K562 (cell line): ENCODE measurements around the gene EEFSEC. TPM values are rescaled to one million over a fixed set of nuclear protein-coding genes. Genes with fewer than 3 reads are reported as not detected.

Experiments
- ADNP ChIP-seq: fragments of 200-800 bp; sonication (Bioruptor generic); IDR thresholded peaks from 2 replicates; pipeline ENCODE4 v1.6.1; 2016; ENCODE audit warnings: missing genetic modification characterization, missing compliant biosample characterization
- BDP1 ChIP-seq: IDR thresholded peaks from 3 replicates; pipeline ENCODE4 v1.6.1; 2011; ENCODE audit not compliant: insufficient read length, insufficient read depth
- CTBP1 ChIP-seq: fragments of 450-650 bp; IDR thresholded peaks from 2 replicates; pipeline ENCODE4 v1.6.1; 2016; ENCODE audit warnings: borderline replicate concordance
- EP400 ChIP-seq: fragments of 450-650 bp; IDR thresholded peaks from 2 replicates; pipeline ENCODE4 v1.6.1; 2017; ENCODE audit warnings: antibody characterized with exemption, mild to moderate bottlenecking, moderate library complexity
- KLF13 ChIP-seq: fragments of 450-650 bp; IDR thresholded peaks from 2 replicates; pipeline ENCODE4 v1.6.1; 2016; ENCODE audit warnings: missing genetic modification characterization, low read depth, mild to moderate bottlenecking, missing compliant biosample characterization, moderate library complexity, borderline replicate concordance
- NR2C2 ChIP-seq, 2 experiments: fragments of 200-800 bp in 1 of 2; sonication (Bioruptor generic) in 1 of 2; sonication (generic) in 1 of 2; formaldehyde crosslinking in 1 of 2; IDR thresholded peaks; 2 replicates each; pipeline versions ENCODE4 v1.6.1 to v1.8.0; 2016 to 2022; ENCODE audit warnings: mild to moderate bottlenecking in 1 of 2, missing compliant biosample characterization in 1 of 2, missing genetic modification characterization in 1 of 2, missing genetic modification reagents in 1 of 2
- SMARCA5 ChIP-seq: fragments of 450-650 bp; IDR thresholded peaks from 2 replicates; pipeline ENCODE4 v1.6.1; 2016
- ZBTB17 ChIP-seq: fragments of 450-650 bp; formaldehyde crosslinking; IDR thresholded peaks from 2 replicates; pipeline ENCODE4 v1.4.0; 2020; ENCODE audit warnings: mild to moderate bottlenecking
- ZBTB8A ChIP-seq: fragments of 450-650 bp; IDR thresholded peaks from 2 replicates; pipeline ENCODE4 v1.6.1; 2018; ENCODE audit warnings: mild to moderate bottlenecking, moderate library complexity; ENCODE audit not compliant: partially characterized antibody
- ZNF134 ChIP-seq: fragments of 250-450 bp; sonication (Bioruptor Pico); conservative IDR thresholded peaks from 2 replicates; pipeline ENCODE4 v1.4.0; 2020
- ZNF197 ChIP-seq: fragments of 200-800 bp; sonication (Bioruptor generic); IDR thresholded peaks from 2 replicates; pipeline ENCODE4 v1.6.1; 2016; ENCODE audit warnings: low read depth, missing genetic modification characterization, missing compliant biosample characterization
- ZNF644 ChIP-seq: fragments of 200-800 bp; sonication (Bioruptor generic); IDR thresholded peaks from 2 replicates; pipeline ENCODE4 v1.6.1; 2016; ENCODE audit warnings: low read depth, missing genetic modification characterization, missing compliant biosample characterization
- ZNF699 ChIP-seq: fragments of 250-450 bp; sonication (Bioruptor Pico); IDR thresholded peaks from 2 replicates; pipeline ENCODE4 v1.8.0; 2021; ENCODE audit warnings: mild to moderate bottlenecking, moderate library complexity; ENCODE audit not compliant: insufficient replicate concordance
- ZNF766 ChIP-seq: fragments of 200-800 bp; sonication (Bioruptor generic); conservative IDR thresholded peaks from 2 replicates; pipeline ENCODE4 v1.6.1; 2016; ENCODE audit warnings: missing genetic modification characterization, missing compliant biosample characterization
- polyA plus RNA-seq, 8 experiments: library from polyadenylated mRNA; depleted of rRNA in 4 of 8; stranded (reverse) in 5 of 8; unstranded in 3 of 8; fragments of >200 nt; fragmentation: Nextera tagmentation in 2 of 8; fragmentation: Illumina TruSeq in 1 of 8; extraction: Ambion mirVana in 2 of 8; extraction: Trizol in 1 of 8; gene quantifications; 2 replicates each; pipeline versions ENCODE4 v1.2.1 to v1.2.3, GENCODE V29; 2011 to 2014; ENCODE audit warnings: inconsistent platforms in 1 of 8, missing spikeins in 1 of 8
- total RNA-seq, 7 experiments: library from RNA; depleted of rRNA in 6 of 7; stranded (reverse); fragments of >200 nt in 6 of 7; fragmentation: Illumina TruSeq in 2 of 7; extraction: Trizol in 2 of 7; gene quantifications; 2 replicates each; pipeline versions ENCODE4 v1.2.1 to v1.2.3, GENCODE V29; 2011 to 2021; ENCODE audit warnings: low replicate concordance in 1 of 7
- TF ChIP-seq, protein P1 (sequence below): sonication (generic); formaldehyde crosslinking; IDR thresholded peaks from 2 replicates; pipeline ENCODE4 v1.8.0; 2022; ENCODE audit warnings: mild to moderate bottlenecking, missing genetic modification reagents
- TF ChIP-seq, protein P2 (sequence below): fragments of 250-450 bp; sonication (Bioruptor Pico); IDR thresholded peaks from 2 replicates; pipeline ENCODE4 v1.4.0; 2020; ENCODE audit warnings: mild to moderate bottlenecking
- TF ChIP-seq, protein P3 (sequence below): fragments of 450-650 bp; IDR thresholded peaks from 2 replicates; pipeline ENCODE4 v1.6.1; 2014; ENCODE audit warnings: low read depth, mild to moderate bottlenecking, moderate library complexity, borderline replicate concordance
- TF ChIP-seq, protein P4 (sequence below): fragments of 250-450 bp; sonication (Bioruptor Pico); IDR thresholded peaks from 2 replicates; pipeline ENCODE4 v1.9.0; 2021; ENCODE audit warnings: mild to moderate bottlenecking, inconsistent platforms
- TF ChIP-seq, protein P5 (sequence below): fragments of 450-650 bp; formaldehyde crosslinking; IDR thresholded peaks from 2 replicates; pipeline ENCODE4 v1.4.0; 2020; ENCODE audit warnings: mild to moderate bottlenecking, moderate library complexity

EEFSEC gene
- total and polyA plus RNA-seq, 9 of the 15 experiments (the other 6 are each of a cell fraction or from before 2014, with no cell fraction given) = 0.35 to 11.8 (median 7.7) TPM

DNA sequence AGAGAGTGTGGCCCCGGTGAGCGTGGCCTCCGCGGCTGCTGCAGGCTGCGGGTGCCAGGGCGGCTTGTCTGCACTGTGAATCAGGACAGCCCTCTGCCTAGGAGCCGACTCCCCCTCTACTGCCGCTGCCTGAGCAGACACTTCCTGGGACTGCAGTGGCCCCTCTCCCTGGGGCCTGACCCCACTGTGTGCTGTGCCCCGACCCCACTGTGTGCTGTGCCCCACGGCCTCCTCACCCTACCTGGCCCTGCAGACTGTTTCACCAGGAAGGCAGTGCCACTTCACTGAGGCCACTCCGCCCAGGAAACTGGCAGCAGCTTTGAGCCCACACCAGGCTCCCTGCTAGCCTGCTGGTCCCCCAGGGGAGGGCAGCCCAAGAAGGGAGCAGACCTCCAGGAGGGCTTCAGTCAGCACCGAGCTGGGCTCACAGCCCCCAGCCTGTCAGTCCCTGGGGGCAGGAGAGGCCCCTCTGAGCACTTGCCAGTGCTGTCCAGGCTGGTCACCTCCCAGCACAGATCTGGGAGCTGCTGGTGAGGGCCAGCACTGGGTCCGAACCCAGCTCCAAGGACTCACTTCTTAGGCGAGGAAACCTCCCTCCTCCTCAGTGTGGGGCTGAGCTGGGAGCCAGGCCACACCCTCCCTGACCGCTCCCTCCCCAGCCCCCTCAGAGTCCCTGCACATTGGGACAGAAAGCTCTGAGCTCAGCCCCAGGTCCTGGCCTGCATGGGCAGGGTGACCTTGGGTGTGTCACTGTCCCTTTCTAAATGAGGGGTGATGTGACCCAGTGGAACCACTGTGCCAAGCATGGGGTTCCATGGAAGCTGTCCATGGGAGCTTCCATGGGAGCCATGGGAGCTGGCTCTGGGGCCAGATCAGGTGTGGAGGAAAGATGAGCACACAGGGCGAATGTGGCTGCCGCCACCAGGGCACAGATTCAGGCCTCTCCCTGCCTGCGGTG is 256.6 kb downstream of the EEFSEC start (continued):
- no peak for TF ChIP-seq BDP1
- TF ChIP-seq, protein P1, sequence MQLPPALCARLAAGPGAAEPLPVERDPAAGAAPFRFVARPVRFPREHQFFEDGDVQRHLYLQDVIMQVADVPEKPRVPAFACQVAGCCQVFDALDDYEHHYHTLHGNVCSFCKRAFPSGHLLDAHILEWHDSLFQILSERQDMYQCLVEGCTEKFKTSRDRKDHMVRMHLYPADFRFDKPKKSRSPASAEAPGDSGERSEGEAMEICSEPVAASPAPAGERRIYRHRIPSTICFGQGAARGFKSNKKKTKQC (CRISPR knock-in tag) = no peak
- no peak for TF ChIP-seq SMARCA5
- TF ChIP-seq KLF13 = no peak
- 0 out of 2 replicates have a peak, but pooled peaks have one; percentile 36 for TF ChIP-seq ZBTB17
- no peak for TF ChIP-seq ZNF134 (CRISPR knock-in tag)
- TF ChIP-seq ZNF644 (tag) = no peak
- TF ChIP-seq, protein P2, sequence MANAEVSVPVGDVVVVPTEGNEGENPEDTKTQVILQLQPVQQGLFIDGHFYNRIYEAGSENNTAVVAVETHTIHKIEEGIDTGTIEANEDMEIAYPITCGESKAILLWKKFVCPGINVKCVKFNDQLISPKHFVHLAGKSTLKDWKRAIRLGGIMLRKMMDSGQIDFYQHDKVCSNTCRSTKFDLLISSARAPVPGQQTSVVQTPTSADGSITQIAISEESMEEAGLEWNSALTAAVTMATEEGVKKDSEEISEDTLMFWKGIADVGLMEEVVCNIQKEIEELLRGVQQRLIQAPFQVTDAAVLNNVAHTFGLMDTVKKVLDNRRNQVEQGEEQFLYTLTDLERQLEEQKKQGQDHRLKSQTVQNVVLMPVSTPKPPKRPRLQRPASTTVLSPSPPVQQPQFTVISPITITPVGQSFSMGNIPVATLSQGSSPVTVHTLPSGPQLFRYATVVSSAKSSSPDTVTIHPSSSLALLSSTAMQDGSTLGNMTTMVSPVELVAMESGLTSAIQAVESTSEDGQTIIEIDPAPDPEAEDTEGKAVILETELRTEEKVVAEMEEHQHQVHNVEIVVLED = no peak
- no peak for TF ChIP-seq NR2C2 (CRISPR knock-in tag; IDR thresholded peaks at IDR 0.05)
- TF ChIP-seq NR2C2 (tag; IDR thresholded peaks at IDR 0.05) = peak; percentile 56; the same call in 1 of the 2 replicates
- peak; percentile 39; the same call in 1 of the 2 replicates for TF ChIP-seq EP400
- TF ChIP-seq, protein P3, sequence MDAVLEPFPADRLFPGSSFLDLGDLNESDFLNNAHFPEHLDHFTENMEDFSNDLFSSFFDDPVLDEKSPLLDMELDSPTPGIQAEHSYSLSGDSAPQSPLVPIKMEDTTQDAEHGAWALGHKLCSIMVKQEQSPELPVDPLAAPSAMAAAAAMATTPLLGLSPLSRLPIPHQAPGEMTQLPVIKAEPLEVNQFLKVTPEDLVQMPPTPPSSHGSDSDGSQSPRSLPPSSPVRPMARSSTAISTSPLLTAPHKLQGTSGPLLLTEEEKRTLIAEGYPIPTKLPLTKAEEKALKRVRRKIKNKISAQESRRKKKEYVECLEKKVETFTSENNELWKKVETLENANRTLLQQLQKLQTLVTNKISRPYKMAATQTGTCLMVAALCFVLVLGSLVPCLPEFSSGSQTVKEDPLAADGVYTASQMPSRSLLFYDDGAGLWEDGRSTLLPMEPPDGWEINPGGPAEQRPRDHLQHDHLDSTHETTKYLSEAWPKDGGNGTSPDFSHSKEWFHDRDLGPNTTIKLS = no peak
- TF ChIP-seq CTBP1 = peak; percentile 60; the same call in 1 of the 2 replicates
- no peak for TF ChIP-seq ADNP (tag)
- no peak for TF ChIP-seq ZNF699 (CRISPR knock-in tag)
- TF ChIP-seq ZNF197 (CRISPR knock-in tag) = 0 out of 2 replicates have a peak, but pooled peaks have one; percentile 23
- 0 out of 2 replicates have a peak, but pooled peaks have one; percentile 52 for TF ChIP-seq ZNF766 (CRISPR knock-in tag)
- TF ChIP-seq, protein P4, sequence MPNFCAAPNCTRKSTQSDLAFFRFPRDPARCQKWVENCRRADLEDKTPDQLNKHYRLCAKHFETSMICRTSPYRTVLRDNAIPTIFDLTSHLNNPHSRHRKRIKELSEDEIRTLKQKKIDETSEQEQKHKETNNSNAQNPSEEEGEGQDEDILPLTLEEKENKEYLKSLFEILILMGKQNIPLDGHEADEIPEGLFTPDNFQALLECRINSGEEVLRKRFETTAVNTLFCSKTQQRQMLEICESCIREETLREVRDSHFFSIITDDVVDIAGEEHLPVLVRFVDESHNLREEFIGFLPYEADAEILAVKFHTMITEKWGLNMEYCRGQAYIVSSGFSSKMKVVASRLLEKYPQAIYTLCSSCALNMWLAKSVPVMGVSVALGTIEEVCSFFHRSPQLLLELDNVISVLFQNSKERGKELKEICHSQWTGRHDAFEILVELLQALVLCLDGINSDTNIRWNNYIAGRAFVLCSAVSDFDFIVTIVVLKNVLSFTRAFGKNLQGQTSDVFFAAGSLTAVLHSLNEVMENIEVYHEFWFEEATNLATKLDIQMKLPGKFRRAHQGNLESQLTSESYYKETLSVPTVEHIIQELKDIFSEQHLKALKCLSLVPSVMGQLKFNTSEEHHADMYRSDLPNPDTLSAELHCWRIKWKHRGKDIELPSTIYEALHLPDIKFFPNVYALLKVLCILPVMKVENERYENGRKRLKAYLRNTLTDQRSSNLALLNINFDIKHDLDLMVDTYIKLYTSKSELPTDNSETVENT (CRISPR knock-in tag) = peak; percentile 33; the same call in 1 of the 2 replicates
- TF ChIP-seq, protein P5, sequence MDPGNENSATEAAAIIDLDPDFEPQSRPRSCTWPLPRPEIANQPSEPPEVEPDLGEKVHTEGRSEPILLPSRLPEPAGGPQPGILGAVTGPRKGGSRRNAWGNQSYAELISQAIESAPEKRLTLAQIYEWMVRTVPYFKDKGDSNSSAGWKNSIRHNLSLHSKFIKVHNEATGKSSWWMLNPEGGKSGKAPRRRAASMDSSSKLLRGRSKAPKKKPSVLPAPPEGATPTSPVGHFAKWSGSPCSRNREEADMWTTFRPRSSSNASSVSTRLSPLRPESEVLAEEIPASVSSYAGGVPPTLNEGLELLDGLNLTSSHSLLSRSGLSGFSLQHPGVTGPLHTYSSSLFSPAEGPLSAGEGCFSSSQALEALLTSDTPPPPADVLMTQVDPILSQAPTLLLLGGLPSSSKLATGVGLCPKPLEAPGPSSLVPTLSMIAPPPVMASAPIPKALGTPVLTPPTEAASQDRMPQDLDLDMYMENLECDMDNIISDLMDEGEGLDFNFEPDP (CRISPR knock-in tag) = no peak
- no peak for TF ChIP-seq ZBTB8A
